Measurements from ENCODE around the gene TMEM30A. TPM values are rescaled to one million over a fixed set of nuclear protein-coding genes. Genes with fewer than 3 reads are reported as not detected.

TMEM30A gene
- total RNA-seq, 4 donors from 2014 or later = 28.9 to 86.2 (median 56.5) TPM

DNA sequence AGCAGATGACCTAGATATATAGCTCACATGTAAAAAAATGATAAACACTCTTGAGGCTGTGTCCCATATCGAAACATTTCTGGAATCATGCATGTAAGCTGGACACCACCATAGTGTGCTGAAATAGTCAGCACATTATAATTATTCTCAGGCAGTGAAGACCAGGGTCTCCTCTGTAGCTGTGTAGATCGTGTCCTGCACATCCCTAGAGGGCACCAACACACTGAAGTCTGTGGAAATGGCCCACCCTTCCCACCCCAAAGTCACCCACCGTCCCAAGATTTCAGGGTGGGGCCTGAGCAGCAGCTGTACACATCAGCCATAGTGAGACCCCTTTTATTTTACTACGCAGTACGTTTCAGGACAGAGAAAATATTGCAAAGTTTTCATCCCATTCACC lies 21.0 kb upstream of the TMEM30A start:
- WGBS, 2 donors (ENCODE audit: low coverage in 1 of 2) = 67 to 83% methylated on average over 3 to 5 of the region's 5 CpGs
- Histone ChIP-seq H3K4me3 (no peak overlapping the region), H3K27ac (no peak overlapping the region), H3K36me3 (no peaks in the 10 kb centered on the region), H3K27me3 (no peaks in the 10 kb centered on the region), H3K9me3 (no peaks in the 10 kb centered on the region), H3K4me1 (peaks cover 0 to 27% (median 6%) of the 10 kb centered on the region in 4 donors)
- no peak for DNase-seq
- intact Hi-C loops (cut with DNase I; ENCODE audit: low total_unique reads) = no loop called here
- in situ Hi-C loops (cut with MboI; ENCODE audit: low pct_ligation_motif_present in 1 of 4, low pct_unique_long_range_greater_than_20kb in 1 of 4, low sequenced_read_pairs in 3 of 4) = loop anchor here in 1 of 4 donors (25.0 kb wide), 1 partner anchor 207 kb away; no protein-coding TSS in a partner anchor
- no peak for TF ChIP-seq EP300 (IDR thresholded peaks at IDR 0.05; ENCODE audit: low read depth)
- TF ChIP-seq POLR2A (IDR thresholded peaks at IDR 0.05) = no peak
- TF ChIP-seq, protein P1, sequence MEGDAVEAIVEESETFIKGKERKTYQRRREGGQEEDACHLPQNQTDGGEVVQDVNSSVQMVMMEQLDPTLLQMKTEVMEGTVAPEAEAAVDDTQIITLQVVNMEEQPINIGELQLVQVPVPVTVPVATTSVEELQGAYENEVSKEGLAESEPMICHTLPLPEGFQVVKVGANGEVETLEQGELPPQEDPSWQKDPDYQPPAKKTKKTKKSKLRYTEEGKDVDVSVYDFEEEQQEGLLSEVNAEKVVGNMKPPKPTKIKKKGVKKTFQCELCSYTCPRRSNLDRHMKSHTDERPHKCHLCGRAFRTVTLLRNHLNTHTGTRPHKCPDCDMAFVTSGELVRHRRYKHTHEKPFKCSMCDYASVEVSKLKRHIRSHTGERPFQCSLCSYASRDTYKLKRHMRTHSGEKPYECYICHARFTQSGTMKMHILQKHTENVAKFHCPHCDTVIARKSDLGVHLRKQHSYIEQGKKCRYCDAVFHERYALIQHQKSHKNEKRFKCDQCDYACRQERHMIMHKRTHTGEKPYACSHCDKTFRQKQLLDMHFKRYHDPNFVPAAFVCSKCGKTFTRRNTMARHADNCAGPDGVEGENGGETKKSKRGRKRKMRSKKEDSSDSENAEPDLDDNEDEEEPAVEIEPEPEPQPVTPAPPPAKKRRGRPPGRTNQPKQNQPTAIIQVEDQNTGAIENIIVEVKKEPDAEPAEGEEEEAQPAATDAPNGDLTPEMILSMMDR (IDR thresholded peaks at IDR 0.05) = no peak
- TF ChIP-seq POLR2AphosphoS5 (IDR thresholded peaks at IDR 0.05) = no peak

DNA sequence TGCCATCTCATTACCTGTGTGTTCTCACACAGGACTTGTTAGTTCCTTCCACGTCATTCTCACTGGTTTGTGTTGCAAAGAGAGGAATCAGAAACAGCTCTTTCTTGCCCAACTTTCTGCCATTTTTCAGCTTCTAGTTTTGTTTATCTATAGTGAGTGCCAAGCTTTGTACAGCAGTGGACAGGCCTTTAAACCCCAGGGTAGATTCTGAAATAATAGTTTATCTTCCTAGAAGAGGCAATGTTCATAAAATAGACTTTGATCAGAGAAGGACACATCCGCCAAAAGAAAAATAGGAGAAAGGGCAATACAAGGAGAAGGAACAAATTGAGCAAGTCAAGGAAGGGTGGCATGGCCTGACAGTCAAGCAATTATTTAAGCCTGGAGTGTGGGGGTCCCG lies 17.7 kb upstream of the TMEM30A start:
- Histone ChIP-seq H3K27me3 (no peaks in the 10 kb centered on the region), H3K9me3 (no peaks in the 10 kb centered on the region), H3K36me3 (no peaks in the 10 kb centered on the region), H3K27ac (no peak overlapping the region), H3K4me1 (peaks cover 0 to 41% (median 12%) of the 10 kb centered on the region in 4 donors), H3K4me3 (no peak overlapping the region)
- intact Hi-C loops (cut with DNase I; ENCODE audit: low total_unique reads) (loop anchor here (5.0 kb wide), 1 partner anchor 205 kb away; no protein-coding TSS in a partner anchor), in situ Hi-C loops (cut with MboI; ENCODE audit: low pct_ligation_motif_present in 1 of 4, low pct_unique_long_range_greater_than_20kb in 1 of 4, low sequenced_read_pairs in 3 of 4) (loop anchor here in 1 of 4 donors (25.0 kb wide), 1 partner anchor 210 kb away; no protein-coding TSS in a partner anchor)
- 93 to 100% methylated on average over 2 to 3 of the region's 3 CpGs for WGBS, 2 donors (ENCODE audit: low coverage in 1 of 2)
- no peak for DNase-seq
- TF ChIP-seq, protein P1 (IDR thresholded peaks at IDR 0.05) = no peak
- TF ChIP-seq POLR2A (IDR thresholded peaks at IDR 0.05) = no peak
- no peak for TF ChIP-seq POLR2AphosphoS5 (IDR thresholded peaks at IDR 0.05)
- TF ChIP-seq EP300 (IDR thresholded peaks at IDR 0.05; ENCODE audit: low read depth) = no peak

DNA sequence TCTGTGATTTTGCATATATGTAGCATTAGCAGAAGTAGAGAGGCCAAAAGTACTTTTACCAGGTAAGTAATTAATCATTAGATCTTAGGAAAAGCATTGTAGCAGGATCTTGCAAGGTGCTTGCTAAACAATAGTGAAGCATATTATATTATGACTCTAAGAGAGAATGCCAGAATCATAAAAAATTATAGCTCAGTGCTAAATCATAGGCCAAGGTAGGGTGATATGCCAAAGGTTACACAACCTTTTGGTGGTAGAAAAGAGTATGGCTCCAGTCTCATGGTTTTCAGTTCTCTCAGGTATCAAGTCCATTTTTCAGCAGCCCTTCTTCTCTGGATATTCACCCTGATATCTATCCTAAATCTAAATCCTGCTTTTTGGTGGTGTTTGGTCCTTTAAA lies 16.9 kb upstream of the TMEM30A start:
- DNase-seq = no peak
- Histone ChIP-seq H3K4me1 (peaks cover 0 to 40% (median 12%) of the 10 kb centered on the region in 4 donors), H3K4me3 (no peak overlapping the region), H3K36me3 (no peaks in the 10 kb centered on the region), H3K9me3 (no peaks in the 10 kb centered on the region), H3K27me3 (no peaks in the 10 kb centered on the region), H3K27ac (peak overlapping the region in 1 of 4 donors; percentile 17)
- no peak for TF ChIP-seq EP300 (IDR thresholded peaks at IDR 0.05; ENCODE audit: low read depth)
- TF ChIP-seq POLR2A (IDR thresholded peaks at IDR 0.05) = no peak
- no peak for TF ChIP-seq POLR2AphosphoS5 (IDR thresholded peaks at IDR 0.05)
- TF ChIP-seq, protein P1 (IDR thresholded peaks at IDR 0.05) = no peak
- in situ Hi-C loops (cut with MboI; ENCODE audit: low pct_ligation_motif_present in 1 of 4, low pct_unique_long_range_greater_than_20kb in 1 of 4, low sequenced_read_pairs in 3 of 4) = loop anchor here in 1 of 4 donors (25.0 kb wide), 1 partner anchor 211 kb away; no protein-coding TSS in a partner anchor
- intact Hi-C loops (cut with DNase I; ENCODE audit: low total_unique reads) = loop anchor here (5.0 kb wide), 1 partner anchor 206 kb away; no protein-coding TSS in a partner anchor

DNA sequence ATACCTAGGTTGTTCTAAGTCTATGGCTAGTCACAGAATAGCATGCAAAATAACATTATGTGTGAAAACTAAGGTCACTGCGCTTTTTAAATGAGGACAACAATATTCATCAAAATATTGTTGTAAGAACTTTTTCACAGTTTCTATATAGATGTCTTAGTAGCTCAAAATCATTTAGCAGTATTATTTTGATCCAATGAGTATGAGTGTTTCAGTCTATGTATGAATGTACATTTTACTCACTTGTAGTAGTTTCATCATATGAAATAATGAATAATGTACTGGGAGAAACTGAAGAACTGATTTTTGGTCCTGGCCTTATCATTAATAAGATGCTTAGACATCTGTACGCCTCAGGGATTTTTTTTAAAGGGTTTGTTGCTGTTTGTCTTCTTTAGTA lies 16.5 kb upstream of the TMEM30A start:
- intact Hi-C loops (cut with DNase I; ENCODE audit: low total_unique reads) = loop anchor here (5.0 kb wide), 1 partner anchor 206 kb away; no protein-coding TSS in a partner anchor
- Histone ChIP-seq H3K9me3 (no peaks in the 10 kb centered on the region), H3K4me3 (no peak overlapping the region), H3K27ac (no peak overlapping the region), H3K27me3 (no peaks in the 10 kb centered on the region), H3K4me1 (peaks cover 0 to 35% (median 12%) of the 10 kb centered on the region in 4 donors), H3K36me3 (no peaks in the 10 kb centered on the region)
- TF ChIP-seq EP300 (IDR thresholded peaks at IDR 0.05; ENCODE audit: low read depth) = no peak
- in situ Hi-C loops (cut with MboI; ENCODE audit: low pct_ligation_motif_present in 1 of 4, low pct_unique_long_range_greater_than_20kb in 1 of 4, low sequenced_read_pairs in 3 of 4) = loop anchor here in 1 of 4 donors (25.0 kb wide), 1 partner anchor 211 kb away; no protein-coding TSS in a partner anchor
- no peak for DNase-seq
- WGBS, 2 donors (ENCODE audit: low coverage in 1 of 2) = 76 to 84% methylated on average over 2 of the region's 2 CpGs
